ENCODE results near the gene RPL37.
"Not testable (repeated sequence)": the region's sequence is repeated elsewhere in the genome, so short reads cannot be mapped to it uniquely, and the experiment has no call there.

The RPL37 gene

DNA sequence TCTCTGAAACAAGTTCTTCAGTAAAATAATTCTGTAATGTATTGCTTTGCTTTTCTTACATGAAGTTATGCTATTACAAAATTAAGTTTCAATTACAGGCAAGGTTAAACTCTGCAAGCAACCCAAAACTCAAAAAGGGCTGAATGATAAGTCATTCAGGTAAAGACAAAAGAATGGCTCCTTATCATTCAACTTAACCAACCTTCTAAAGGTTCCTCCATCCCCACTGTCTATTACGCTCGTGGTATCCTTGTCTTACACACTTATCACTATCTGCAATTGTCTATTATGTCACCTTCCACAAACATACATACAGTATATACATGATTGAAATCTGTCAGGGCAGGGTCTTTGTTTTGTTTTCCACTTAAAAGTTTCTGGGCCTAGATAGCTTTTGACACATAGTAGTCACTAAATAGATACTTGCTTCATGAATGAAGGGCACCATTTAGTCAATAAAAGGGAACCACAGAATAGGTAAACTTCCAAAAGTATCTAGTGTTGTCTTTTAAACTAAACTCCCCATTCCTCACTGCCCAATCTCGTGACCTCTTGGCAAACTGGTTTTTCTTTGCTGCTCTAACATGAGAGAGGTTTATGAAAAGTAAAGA, 6.9 kb downstream of the RPL37 start:
- DNase-seq (ENCODE audit: low read depth in 2 of 2), result no peak
- TF ChIP-seq, protein P1, sequence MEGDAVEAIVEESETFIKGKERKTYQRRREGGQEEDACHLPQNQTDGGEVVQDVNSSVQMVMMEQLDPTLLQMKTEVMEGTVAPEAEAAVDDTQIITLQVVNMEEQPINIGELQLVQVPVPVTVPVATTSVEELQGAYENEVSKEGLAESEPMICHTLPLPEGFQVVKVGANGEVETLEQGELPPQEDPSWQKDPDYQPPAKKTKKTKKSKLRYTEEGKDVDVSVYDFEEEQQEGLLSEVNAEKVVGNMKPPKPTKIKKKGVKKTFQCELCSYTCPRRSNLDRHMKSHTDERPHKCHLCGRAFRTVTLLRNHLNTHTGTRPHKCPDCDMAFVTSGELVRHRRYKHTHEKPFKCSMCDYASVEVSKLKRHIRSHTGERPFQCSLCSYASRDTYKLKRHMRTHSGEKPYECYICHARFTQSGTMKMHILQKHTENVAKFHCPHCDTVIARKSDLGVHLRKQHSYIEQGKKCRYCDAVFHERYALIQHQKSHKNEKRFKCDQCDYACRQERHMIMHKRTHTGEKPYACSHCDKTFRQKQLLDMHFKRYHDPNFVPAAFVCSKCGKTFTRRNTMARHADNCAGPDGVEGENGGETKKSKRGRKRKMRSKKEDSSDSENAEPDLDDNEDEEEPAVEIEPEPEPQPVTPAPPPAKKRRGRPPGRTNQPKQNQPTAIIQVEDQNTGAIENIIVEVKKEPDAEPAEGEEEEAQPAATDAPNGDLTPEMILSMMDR (IDR thresholded peaks at IDR 0.05; ENCODE audit: low read depth, low read length), result no peak
- no peak overlapping the region for H3K4me3 ChIP-seq (replicated peaks in 1 of 2; ENCODE audit: low read depth in 2 of 2, low read length in 2 of 2)

DNA sequence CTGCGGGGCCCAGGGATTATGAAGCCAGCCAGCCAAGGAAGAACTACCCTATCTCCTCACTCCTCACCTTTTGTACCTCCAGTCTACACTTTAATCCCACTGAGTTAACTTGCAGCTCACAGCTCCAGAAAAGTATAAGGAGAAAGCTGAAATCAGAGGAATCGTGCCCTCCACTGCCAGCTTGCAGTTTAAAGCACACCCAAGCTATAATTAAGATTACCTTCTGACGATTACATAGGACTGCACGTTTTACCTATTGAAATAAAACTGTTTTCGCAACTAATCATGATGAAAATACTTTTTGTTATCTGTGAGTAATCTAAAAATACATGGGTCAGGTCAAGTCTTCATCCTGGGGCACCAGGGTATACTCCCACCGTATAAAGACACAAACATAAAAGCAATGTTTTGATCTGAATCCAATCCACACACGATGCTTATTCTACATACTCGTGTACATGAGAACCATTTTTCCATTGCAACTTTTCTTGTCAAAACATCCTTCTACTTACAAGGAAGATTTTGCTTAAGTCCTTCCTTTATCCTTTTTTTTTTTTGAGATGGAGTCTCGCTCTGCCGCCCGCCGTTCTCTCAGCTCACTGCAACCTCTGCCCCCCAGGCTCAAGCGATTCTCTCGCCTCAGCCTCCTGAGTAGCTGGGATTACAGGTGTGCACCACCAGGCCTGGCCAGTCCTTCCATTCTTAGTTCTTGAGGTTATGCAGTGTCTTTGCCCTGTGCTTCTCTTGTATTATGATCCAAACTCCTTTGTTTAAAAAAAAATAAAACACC, 7.6 kb downstream of the RPL37 start:
- DNase-seq (ENCODE audit: low read depth in 2 of 2), result no peak
- TF ChIP-seq, protein P1 (IDR thresholded peaks at IDR 0.05; ENCODE audit: low read depth, low read length), result no peak
- H3K4me3 ChIP-seq (replicated peaks in 1 of 2; ENCODE audit: low read depth in 2 of 2, low read length in 2 of 2), result no peak overlapping the region

DNA sequence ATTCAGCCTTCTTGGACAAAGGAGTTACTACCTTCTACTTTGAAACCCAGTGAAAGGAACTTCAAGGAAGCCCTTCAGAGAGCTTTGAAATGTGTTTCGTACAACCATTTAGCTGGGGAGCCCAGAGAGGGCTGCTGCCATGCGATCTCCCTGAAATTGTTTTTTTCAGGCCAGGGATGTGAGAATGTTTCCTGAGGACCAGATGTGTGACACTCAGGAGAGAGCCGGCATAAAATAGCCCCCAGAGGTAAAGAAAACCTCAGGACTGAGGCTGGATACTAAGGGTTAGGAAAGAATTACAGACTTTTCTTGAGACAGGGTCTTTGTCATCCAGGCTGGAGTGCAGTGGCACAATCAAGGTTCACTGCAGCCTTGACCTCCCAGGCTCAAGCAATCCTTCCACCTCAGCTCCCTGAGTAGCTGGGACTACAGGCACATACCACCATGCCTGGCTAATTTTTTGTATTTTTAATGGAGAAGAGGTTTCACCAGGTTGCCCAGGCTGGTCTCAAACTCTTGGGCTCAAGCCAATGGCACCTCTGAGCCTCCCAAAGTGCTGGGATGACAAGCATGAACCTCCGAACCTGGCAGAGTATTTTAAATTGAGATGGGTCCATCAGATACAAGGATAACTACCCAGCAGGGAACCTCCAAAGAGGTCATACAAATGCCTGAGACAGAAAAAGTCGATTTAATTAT, 8.4 kb downstream of the RPL37 start:
- DNase-seq (ENCODE audit: low read depth in 2 of 2), result no peak
- no peak overlapping the region for H3K4me3 ChIP-seq (replicated peaks in 1 of 2; ENCODE audit: low read depth in 2 of 2, low read length in 2 of 2)
- TF ChIP-seq, protein P1 (IDR thresholded peaks at IDR 0.05; ENCODE audit: low read depth, low read length), result no peak

DNA sequence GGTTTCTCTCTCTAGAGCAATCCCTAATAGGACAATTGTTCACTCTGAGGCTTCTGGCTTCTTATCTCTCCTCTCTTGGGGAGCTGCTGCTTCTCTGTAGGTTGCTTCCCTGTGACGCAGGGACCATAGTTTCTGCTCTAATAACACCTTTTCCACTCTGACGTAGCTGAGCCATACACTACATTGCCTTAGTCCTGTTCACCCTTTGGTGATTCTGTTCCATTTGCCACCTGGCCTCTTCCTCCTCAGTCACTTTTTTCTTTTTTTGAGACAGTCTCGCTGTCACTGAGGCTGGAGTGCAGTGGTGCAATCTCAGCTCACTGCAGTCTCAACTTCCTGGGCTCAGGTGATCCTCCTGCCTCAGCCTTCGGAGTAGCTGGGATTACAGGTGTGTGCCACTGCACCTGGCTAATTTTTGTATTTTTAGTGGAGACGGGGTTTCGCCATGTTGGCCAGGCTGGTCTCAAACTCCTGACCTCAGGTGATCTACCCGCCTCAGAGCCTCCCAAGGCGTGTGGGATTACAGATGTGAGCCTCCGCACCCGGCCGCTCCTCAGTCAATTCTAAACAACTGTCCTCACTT, 9.5 kb downstream of the RPL37 start:
- not testable (repeated sequence) for H3K4me3 ChIP-seq (replicated peaks in 1 of 2; ENCODE audit: low read depth in 2 of 2, low read length in 2 of 2); DNase-seq (ENCODE audit: low read depth in 2 of 2)

DNA sequence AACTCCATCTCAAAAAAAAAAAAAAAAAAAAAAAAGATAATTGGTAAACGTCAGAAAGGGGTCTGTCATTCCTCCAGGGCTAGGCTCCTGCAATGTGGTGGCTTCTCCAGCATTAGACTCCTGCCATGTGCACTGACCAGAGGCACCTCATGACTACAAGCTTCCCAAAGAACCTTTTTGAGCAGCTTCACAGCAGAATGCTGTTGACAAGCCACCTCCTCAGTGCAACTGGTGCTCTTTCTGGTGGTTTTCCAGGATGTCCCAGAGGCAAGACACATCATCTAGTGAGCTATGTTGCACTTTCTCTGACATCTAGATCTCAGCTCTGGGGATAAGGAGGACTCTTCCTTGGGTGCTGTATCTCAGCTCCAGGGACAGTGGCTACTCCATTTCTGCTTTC, 11.6 kb downstream of the RPL37 start:
- no peak for DNase-seq (ENCODE audit: low read depth in 2 of 2)
- TF ChIP-seq, protein P1 (IDR thresholded peaks at IDR 0.05; ENCODE audit: low read depth, low read length), result no peak
- H3K4me3 ChIP-seq (replicated peaks in 1 of 2; ENCODE audit: low read depth in 2 of 2, low read length in 2 of 2), result no peak overlapping the region

DNA sequence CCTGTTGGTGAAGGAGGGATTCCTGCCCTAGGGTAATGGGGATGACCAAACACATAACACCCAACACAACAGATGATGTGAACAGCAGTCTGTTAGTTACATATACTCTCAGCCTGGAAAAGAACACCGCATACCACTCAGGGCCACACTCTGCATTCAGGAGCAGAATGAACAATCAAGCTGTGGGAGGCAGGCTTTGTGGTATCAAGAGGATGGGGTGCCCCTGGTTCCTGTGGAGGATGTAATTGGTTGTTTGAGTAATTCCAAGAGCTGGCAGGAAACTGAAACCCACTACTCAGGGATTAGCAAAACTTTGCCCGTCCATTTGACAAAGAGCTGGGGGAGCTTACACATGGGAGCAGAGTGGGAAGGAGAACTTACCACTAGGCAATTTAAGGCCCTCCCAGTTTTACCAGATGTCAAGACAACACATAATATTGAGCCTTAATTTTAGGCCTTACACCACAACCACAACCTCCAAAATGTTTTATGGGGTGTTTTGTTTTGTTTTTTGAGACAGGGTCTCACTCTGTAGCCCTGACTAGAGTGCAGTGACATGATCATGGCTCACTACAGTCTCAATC, 21.2 kb downstream of the RPL37 start:
- TF ChIP-seq, protein P1 (IDR thresholded peaks at IDR 0.05; ENCODE audit: low read depth, low read length), result no peak
- no peak for DNase-seq (ENCODE audit: low read depth in 2 of 2)
- H3K4me3 ChIP-seq (replicated peaks in 1 of 2; ENCODE audit: low read depth in 2 of 2, low read length in 2 of 2), result no peak overlapping the region
